ENCODE data around the gene FBXL4.

The FBXL4 gene

DNA sequence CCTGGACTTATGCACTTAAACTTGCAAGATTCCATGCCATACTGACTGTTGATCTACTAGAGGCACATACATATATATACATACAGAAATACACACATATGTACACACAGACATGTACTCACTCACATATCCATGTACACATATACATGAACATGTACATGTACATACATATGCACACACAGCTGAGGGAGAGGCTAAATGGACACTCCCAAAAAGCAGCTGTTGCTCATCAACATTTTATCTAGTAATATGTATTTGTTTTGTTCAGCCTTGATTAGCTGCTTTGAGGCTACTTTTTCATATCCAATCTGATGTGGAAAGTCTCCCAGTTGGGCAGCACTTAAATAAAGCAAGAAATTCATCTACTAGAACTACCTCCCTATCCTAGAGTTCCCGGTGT, 33.7 kb upstream of the FBXL4 start:
- DNase-seq (ENCODE audit: low spot score): no peak
- in situ Hi-C loops (cut with MboI; ENCODE audit: low sequenced_read_pairs, unreplicated experiment): no loop called here
- no peak for TF ChIP-seq CTCF (IDR thresholded peaks at IDR 0.05; ENCODE audit: borderline replicate concordance, control extremely low read depth, extremely low read depth, insufficient read depth, missing control alignments)

- no peak for TF ChIP-seq CTCF (IDR thresholded peaks at IDR 0.05; ENCODE audit: borderline replicate concordance, control extremely low read depth, extremely low read depth, insufficient read depth, missing control alignments)
- no peak for DNase-seq (ENCODE audit: low spot score)
- in situ Hi-C loops (cut with MboI; ENCODE audit: low sequenced_read_pairs, unreplicated experiment): no loop called here
Measured at GRCh38 chr6:98980819-98981218, 33.1 kb upstream of the FBXL4 start.

DNA sequence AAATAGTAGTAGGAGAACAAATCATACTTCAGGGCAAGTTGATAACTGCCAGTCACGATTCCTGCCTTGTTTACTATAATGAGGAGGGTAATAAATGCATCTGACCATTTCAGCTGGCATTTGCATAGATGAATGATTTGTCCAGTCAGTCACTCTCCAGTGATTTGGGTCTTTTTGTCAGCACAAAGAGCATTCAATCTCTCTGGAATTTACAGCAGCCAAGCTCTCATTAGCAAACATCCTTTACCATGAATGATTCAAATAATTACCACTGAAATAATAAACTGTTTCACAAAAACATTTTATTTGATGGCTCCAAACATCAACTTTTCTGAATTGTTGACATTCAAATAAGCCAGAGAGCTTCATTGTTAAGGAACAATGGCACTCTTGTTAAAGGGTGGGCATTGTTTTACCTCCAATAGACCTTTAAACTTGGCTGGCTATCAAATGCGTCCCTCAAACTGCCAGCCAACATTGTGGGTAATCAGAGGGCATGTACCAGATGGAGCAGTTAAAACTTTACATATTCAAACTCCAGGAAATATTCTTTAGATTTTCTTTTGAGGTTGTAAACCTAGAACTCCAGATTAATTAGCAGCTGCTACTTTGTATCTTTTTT, 30.0 kb upstream of the FBXL4 start:
- in situ Hi-C loops (cut with MboI; ENCODE audit: low sequenced_read_pairs, unreplicated experiment): no loop called here
- DNase-seq (ENCODE audit: low spot score): no peak
- no peak for TF ChIP-seq CTCF (IDR thresholded peaks at IDR 0.05; ENCODE audit: borderline replicate concordance, control extremely low read depth, extremely low read depth, insufficient read depth, missing control alignments)

GRCh38 chr6:98976674-98977385, 29.1 kb upstream of the FBXL4 start:
- in situ Hi-C loops (cut with MboI; ENCODE audit: low sequenced_read_pairs, unreplicated experiment): no loop called here

DNA sequence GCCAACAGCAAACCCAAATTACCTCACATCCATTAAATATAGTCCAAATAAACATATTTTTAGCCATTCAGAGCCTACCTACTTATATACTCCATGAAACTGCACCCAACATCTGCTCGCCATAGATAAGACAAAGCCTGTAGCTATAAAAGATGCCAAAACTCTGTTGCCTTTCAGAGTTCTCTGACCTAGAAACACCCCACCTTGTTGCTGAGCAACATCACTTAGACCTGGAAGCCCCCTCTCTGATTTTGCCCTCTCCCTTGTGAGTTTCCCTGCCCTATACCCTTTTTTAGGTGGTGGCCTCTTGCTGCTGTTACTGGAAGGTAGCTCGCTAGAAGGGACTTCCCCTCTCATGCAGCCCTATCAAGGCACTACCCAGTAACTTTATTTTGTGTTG, 27.7 kb upstream of the FBXL4 start:
- no peak for TF ChIP-seq CTCF (IDR thresholded peaks at IDR 0.05; ENCODE audit: borderline replicate concordance, control extremely low read depth, extremely low read depth, insufficient read depth, missing control alignments)
- in situ Hi-C loops (cut with MboI; ENCODE audit: low sequenced_read_pairs, unreplicated experiment): no loop called here
- DNase-seq (ENCODE audit: low spot score): no peak

More at GRCh38 chr6:98976674-98977385, 29.1 kb upstream of the FBXL4 start:
- DNase-seq (ENCODE audit: low spot score): no peak
- no peak for TF ChIP-seq CTCF (IDR thresholded peaks at IDR 0.05; ENCODE audit: borderline replicate concordance, control extremely low read depth, extremely low read depth, insufficient read depth, missing control alignments)

- no peak for TF ChIP-seq CTCF (IDR thresholded peaks at IDR 0.05; ENCODE audit: borderline replicate concordance, control extremely low read depth, extremely low read depth, insufficient read depth, missing control alignments)
- no peak for DNase-seq (ENCODE audit: low spot score)
- in situ Hi-C loops (cut with MboI; ENCODE audit: low sequenced_read_pairs, unreplicated experiment): no loop called here
Measured at GRCh38 chr6:98974309-98974708, 26.6 kb upstream of the FBXL4 start.

Measured in GM13976 (cell line).